Thoracic aorta (tissue), 2 donors: Measurements from ENCODE around the gene SLFN12L. TPM values are rescaled to one million over a fixed set of nuclear protein-coding genes. Genes with fewer than 3 reads are reported as not detected.

ENCODE experiments used
- ATAC-seq: fragments of 150-250 bp; one replicate; pipeline ENCODE4 v1.8.0; 2017; ENCODE audit warnings: low read depth; ENCODE audit not compliant: insufficient number of reproducible peaks, low FRiP score
- DNase-seq: peaks from one replicate; pipeline ENCODE4 v3.0.0-alpha.2; 2020; ENCODE audit warnings: low spot score
- H3K27ac ChIP-seq, 2 donors: fragments of 200-600 bp; sonication (generic); 1 replicate in 1 of 2; 2 replicates in 1 of 2; pipeline ENCODE4 v1.5.1; 2016; ENCODE audit warnings: mild to moderate bottlenecking in 2 of 2, moderate library complexity in 2 of 2
- H3K27me3 ChIP-seq: fragments of 200-600 bp; sonication (generic); replicated peaks from 2 replicates; pipeline ENCODE4 v1.6.0; 2016; ENCODE audit warnings: mild to moderate bottlenecking; ENCODE audit not compliant: insufficient read depth
- H3K36me3 ChIP-seq: fragments of 200-600 bp; sonication (generic); one replicate; pipeline ENCODE4 v1.5.1; 2016
- H3K4me1 ChIP-seq, 2 donors: fragments of 200-600 bp; sonication (generic); 1 replicate in 1 of 2; 2 replicates in 1 of 2; pipeline versions ENCODE4 v1.5.1 to v1.6.0; 2016; ENCODE audit warnings: low read depth in 2 of 2, mild to moderate bottlenecking in 1 of 2; ENCODE audit not compliant: control insufficient read depth in 1 of 2
- H3K4me3 ChIP-seq: fragments of 200-600 bp; sonication (generic); 2 replicates; pipeline ENCODE4 v1.5.1; 2016; ENCODE audit warnings: mild to moderate bottlenecking
- H3K9me3 ChIP-seq: fragments of 200-600 bp; sonication (generic); 2 replicates; pipeline ENCODE4 v1.5.1; 2016
- total RNA-seq, 2 donors: library from RNA; depleted of rRNA; stranded (reverse); fragments of >200 nt; gene quantifications; one replicate each; pipeline versions ENCODE4 v1.1.0 to v1.2.3, GENCODE V29; 2016
- TF ChIP-seq, protein P1 (sequence below): fragments of 200-600 bp; sonication (generic); IDR thresholded peaks from one replicate; pipeline ENCODE4 v1.5.1; 2019; ENCODE audit warnings: antibody characterized with exemption

SLFN12L gene
- total RNA-seq, 2 donors from 2014 or later: 4.1 to 4.2 TPM

DNA sequence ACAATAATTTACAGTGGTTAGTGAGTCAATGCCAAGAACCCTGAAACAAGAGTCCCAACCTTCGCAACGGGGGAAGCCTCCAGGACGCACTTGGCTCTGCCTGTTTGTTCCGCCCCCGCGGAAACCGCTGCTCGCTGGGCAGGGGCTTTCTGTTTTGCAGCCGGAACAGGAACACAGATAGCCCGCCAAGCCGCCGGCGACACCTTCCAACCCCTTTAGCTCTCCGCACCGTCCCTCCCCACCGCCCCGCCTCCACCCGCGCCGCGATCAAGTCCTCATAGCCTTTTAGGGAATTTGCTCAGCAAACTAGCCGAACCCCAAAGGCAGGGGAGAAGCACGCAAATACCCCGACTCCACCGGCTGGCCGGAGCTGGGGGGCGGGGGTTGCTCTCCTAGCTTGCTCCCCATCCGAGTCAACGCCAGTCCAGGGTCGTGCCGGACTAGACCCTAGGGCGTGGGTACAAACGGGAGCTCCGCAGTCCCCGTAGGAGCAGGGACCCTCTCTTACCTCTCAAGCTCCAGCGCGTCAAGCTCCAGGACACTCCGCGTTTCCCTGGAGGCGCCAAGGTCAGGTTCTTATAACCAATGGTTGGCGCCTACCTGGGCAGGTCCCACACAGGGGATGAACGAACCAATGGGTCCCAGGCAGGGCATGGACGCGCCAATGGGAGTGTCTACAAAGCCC is 89.1 kb downstream of the SLFN12L start, which contains the start of gene SLFN13:
TSS of gene SLFN13 (minus strand) at position 553 of the 685 bp plus-strand sequence. CDS start 3,086 bp downstream, outside the sequence.
- H3K36me3 ChIP-seq: no peaks in the 10 kb centered on the region
- TF ChIP-seq, protein P1, sequence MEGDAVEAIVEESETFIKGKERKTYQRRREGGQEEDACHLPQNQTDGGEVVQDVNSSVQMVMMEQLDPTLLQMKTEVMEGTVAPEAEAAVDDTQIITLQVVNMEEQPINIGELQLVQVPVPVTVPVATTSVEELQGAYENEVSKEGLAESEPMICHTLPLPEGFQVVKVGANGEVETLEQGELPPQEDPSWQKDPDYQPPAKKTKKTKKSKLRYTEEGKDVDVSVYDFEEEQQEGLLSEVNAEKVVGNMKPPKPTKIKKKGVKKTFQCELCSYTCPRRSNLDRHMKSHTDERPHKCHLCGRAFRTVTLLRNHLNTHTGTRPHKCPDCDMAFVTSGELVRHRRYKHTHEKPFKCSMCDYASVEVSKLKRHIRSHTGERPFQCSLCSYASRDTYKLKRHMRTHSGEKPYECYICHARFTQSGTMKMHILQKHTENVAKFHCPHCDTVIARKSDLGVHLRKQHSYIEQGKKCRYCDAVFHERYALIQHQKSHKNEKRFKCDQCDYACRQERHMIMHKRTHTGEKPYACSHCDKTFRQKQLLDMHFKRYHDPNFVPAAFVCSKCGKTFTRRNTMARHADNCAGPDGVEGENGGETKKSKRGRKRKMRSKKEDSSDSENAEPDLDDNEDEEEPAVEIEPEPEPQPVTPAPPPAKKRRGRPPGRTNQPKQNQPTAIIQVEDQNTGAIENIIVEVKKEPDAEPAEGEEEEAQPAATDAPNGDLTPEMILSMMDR: no peak
- peak within 1 kb of the TSS; percentile 23 to 47 for H3K27ac ChIP-seq
- ATAC-seq (no peak), DNase-seq (no peak)
- peak within 1 kb of the TSS; percentile 82 for H3K4me3 ChIP-seq
- no peaks in the 10 kb centered on the region for H3K27me3 ChIP-seq
- peaks cover 0 to 10% of the 10 kb centered on the region in 2 donors for H3K4me1 ChIP-seq
- H3K9me3 ChIP-seq: no peaks in the 10 kb centered on the region

- ATAC-seq (no peak), DNase-seq (no peak)
- Histone ChIP-seq H3K27me3 (no peaks in the 10 kb centered on the region), H3K27ac (no peak overlapping the region), H3K36me3 (no peaks in the 10 kb centered on the region), H3K4me3 (peak overlapping the region; percentile 82), H3K4me1 (peaks cover 0 to 10% of the 10 kb centered on the region in 2 donors), H3K9me3 (no peaks in the 10 kb centered on the region)
- TF ChIP-seq, protein P1: no peak
Measured at GRCh38 chr17:35447499-35447898, 90.0 kb downstream of the SLFN12L start.

DNA sequence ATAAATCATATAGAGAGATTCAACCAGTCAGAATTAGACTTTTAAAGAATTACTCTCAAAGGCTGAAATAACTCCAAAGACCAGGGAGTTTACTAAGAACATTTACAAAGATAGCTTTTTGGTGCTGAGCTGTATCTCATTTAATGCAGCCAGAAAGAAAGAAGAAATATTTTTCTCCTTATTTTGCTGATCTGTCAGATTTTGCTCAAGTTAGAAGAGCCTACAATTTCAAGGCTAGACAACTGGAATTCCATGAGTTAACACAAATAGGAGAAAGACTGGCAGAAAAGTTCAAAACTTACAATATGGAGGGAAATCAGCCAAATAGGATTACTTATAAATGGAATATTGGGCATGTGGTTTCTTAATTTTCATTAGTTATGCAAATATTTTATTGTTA is 99.0 kb downstream of the SLFN12L start:
- H3K4me3 ChIP-seq: no peak overlapping the region
- no peaks in the 10 kb centered on the region for H3K9me3 ChIP-seq
- TF ChIP-seq, protein P1: no peak
- peaks cover 3 to 13% of the 10 kb centered on the region in 2 donors for H3K4me1 ChIP-seq
- ATAC-seq (no peak), DNase-seq (no peak)
- no peaks in the 10 kb centered on the region for H3K36me3 ChIP-seq
- no peak overlapping the region for H3K27ac ChIP-seq
- H3K27me3 ChIP-seq: no peaks in the 10 kb centered on the region

GRCh38 chr17:35433075-35433894 is 104.2 kb downstream of the SLFN12L start:
- Histone ChIP-seq H3K4me3 (peak overlapping the region; percentile 79), H3K4me1 (peaks cover 11 to 40% of the 10 kb centered on the region in 2 donors), H3K27ac (peak overlapping the region; percentile 92 to 97), H3K9me3 (no peaks in the 10 kb centered on the region), H3K36me3 (no peaks in the 10 kb centered on the region), H3K27me3 (no peaks in the 10 kb centered on the region)
- TF ChIP-seq, protein P1: no peak
- DNase-seq (peak; percentile 78), ATAC-seq (peak; percentile 87)
